Sciatic nerve (tissue), 2 donors: ENCODE results near the gene RAC3. TPM values are rescaled to one million over a fixed set of nuclear protein-coding genes. Genes with fewer than 3 reads are reported as not detected.

Experiments
- ATAC-seq: fragments of 200-7000 bp; cut with Tn5 transposase; one replicate; pipeline ENCODE4 v1.9.1; 2020; ENCODE audit warnings: mild to moderate bottlenecking, moderate library complexity
- DNase-seq: peaks from one replicate; pipeline ENCODE4 v3.0.0-alpha.2; 2020; ENCODE audit warnings: low spot score
- intact Hi-C: fragments of 100-400 bp; cut with DNase I; formaldehyde crosslinking; loops from one replicate; pipeline ENCODE4 v1.14.2; 2022
- total RNA-seq: library from RNA; stranded (reverse); fragmentation: NEBNext Ultra II Directional; extraction: Animal tissue kit (Norgen Biotek cat#: 25700); gene quantifications from one replicate; pipeline ENCODE4 v1.2.1, GENCODE V29; 2021
- donor health status: DM: no; HTN: no; CAD: no.
- donor health status: DM: no; HTN: no; CAD: no.

RAC3 gene
- total RNA-seq, 1 donor from 2014 or later: 4.0 TPM

DNA sequence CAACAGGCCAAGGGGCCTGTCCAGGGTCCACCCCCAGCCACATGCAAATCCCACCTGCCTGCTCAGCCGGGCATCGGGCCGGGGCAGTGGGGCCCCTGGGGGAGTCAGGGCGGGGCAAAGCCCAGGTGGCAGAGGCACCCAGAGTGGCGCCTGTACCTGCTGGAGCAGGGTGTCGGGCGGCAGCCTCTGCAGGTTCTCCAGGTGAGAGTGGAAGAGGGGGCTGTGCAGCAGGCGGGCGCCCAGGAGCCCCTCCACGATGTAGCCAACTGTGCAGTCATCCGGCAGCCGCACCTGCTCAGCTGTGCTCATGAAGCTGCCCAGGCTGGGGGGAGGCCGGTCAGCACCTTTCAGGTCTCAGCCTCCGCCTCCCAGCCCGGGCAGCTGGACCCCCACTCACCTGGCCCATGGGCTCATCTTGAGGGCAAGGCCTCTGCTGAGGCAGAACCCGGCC, 18.1 kb downstream of the RAC3 start:
- intact Hi-C loops: loop anchor here (10.0 kb wide), 1 partner anchor 265 kb away; the partner anchor contains the start of gene CD7
- DNase-seq: no peak
- no peak for ATAC-seq

DNA sequence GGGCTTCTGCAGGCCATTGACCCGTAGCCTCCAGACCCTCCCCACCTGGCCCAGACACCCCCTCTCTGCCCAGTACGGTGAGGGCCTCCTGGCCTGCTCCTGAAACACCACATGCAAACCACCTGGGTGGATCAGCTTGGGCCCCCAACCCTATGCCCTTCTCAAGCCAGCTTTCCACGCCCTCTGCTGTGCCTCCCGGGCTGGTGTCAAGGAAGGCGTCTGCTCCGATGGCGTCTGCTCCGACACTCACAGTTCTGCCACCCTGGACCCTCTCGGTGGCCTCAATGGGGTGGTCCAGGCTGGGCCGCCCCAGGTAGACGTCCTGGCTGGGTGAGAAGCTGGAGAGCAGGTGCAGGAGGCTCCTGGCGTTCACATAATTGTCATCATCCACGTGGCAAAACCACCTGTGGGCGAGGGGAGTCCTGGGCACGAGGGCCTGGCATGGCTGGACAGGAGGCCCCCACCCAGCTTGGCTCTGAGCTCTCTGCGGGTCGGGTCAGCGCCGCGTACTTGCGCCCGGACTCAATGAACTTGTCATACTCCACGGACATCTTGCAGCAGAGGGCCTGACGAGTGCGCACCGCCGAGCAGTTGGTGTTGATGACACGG, 18.8 kb downstream of the RAC3 start:
- no peak for ATAC-seq
- DNase-seq: no peak
- intact Hi-C loops: no loop called here

- intact Hi-C loops: no loop called here
- no peak for DNase-seq
These were observed 19.5 kb downstream of the RAC3 start for GRCh38 chr17:82050761-82051641.

GRCh38 chr17:82051776-82052637, 20.5 kb downstream of the RAC3 start, which contains the start of the genes GPS1 and RFNG:
TSS of gene GPS1 (plus strand) at chr17:82051898. CDS start at chr17:82051932, 34 bp downstream.
TSS of gene RFNG (minus strand) at chr17:82051811. CDS start at chr17:82051766, 45 bp downstream.
- peak; percentile 88 for DNase-seq
- peak; percentile 69 for ATAC-seq
- intact Hi-C loops: no loop called here

More at GRCh38 chr17:82050761-82051641, 19.5 kb downstream of the RAC3 start:
- ATAC-seq: peak; percentile 28

- no peak for DNase-seq
- intact Hi-C loops: no loop called here
- ATAC-seq: no peak
These were observed 21.2 kb downstream of the RAC3 start for GRCh38 chr17:82052638-82053059.

DNA sequence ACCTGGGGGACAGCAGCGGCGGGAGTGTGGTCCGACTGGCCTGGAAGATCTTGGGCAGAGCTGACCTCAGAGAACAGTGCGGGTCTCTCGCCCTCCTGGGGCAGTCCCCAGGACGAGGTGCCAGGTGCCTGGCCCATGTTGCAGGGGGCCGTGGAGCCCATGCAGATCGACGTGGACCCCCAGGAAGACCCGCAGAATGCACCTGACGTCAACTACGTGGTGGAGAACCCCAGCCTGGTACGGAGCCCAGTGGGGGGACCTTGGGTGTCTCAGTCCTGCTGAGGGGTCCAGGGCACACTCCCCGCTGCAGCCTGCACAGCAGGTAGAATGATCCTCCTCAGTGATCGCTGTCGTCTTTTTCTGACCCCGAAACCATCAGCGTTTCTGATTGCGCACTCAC, 21.7 kb downstream of the RAC3 start:
- DNase-seq (no peak), ATAC-seq (no peak)
- intact Hi-C loops: no loop called here

DNA sequence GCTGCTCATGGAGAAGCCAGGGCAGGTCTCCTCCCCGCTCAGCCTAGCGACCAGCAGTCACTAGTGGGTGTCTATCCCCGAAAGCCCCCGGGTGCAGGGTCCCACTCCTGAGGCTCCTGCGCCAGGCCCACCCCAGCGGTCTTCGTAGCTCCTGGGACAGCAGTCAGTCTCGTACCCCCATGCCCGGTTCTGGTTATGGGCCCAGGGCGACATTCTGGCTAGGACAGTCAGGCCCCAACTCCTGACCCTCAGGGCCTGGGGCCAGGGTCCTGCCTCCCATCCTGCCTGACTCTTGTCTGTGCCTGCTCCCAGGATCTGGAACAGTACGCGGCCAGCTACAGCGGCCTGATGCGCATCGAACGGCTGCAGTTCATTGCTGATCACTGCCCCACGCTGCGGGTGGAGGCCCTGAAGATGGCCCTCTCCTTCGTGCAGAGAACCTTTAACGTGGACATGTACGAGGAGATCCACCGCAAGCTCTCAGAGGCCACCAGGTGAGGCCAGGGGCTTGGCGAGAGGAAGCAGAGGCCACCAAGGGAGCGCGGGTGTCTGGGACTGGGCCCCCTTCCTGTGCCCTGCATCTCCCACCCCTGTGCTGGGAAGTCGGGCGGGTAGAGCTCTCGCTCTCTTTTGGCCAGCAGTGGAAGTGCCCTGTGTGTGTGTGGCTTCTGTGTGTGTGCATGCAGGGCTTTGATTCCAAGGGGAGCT, 22.2 kb downstream of the RAC3 start:
- no peak for ATAC-seq
- DNase-seq: no peak
- intact Hi-C loops: no loop called here

- DNase-seq: no peak
- intact Hi-C loops: no loop called here
- ATAC-seq: no peak
These were observed 23.0 kb downstream of the RAC3 start for GRCh38 chr17:82054351-82055022.

- intact Hi-C loops: no loop called here
- DNase-seq (no peak), ATAC-seq (no peak)
These were observed 23.8 kb downstream of the RAC3 start for GRCh38 chr17:82055023-82055964.

DNA sequence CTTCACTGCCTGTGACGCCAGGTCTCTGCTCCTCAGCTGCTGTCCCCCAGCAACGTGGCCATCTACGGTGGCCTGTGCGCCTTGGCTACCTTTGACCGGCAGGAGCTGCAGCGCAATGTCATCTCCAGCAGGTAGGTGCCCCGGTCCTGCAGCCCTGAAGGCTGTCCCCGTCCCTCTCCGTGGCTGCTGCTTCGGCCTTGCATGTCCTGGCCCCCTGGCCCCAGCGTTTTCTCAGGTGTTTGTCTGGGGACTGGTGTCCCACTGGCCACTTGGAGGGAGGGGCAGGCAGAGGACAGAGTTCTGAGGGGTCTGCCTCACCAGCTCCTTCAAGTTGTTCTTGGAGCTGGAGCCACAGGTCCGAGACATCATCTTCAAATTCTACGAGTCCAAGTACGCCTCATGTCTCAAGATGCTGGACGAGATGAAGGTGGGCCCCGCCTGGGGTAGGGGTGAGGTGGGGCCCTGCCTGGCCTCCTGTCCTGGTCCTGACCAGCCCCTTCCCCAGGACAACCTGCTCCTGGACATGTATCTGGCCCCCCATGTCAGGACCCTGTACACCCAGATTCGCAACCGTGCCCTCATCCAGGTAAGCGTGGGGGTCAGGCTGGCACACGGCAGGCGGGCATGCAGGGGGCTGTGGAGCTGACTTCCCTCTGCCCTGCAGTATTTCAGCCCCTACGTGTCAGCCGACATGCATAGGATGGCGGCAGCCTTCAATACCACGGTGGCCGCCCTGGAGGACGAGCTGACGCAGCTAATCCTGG, 24.7 kb downstream of the RAC3 start:
- intact Hi-C loops: no loop called here
- ATAC-seq (no peak), DNase-seq (no peak)

DNA sequence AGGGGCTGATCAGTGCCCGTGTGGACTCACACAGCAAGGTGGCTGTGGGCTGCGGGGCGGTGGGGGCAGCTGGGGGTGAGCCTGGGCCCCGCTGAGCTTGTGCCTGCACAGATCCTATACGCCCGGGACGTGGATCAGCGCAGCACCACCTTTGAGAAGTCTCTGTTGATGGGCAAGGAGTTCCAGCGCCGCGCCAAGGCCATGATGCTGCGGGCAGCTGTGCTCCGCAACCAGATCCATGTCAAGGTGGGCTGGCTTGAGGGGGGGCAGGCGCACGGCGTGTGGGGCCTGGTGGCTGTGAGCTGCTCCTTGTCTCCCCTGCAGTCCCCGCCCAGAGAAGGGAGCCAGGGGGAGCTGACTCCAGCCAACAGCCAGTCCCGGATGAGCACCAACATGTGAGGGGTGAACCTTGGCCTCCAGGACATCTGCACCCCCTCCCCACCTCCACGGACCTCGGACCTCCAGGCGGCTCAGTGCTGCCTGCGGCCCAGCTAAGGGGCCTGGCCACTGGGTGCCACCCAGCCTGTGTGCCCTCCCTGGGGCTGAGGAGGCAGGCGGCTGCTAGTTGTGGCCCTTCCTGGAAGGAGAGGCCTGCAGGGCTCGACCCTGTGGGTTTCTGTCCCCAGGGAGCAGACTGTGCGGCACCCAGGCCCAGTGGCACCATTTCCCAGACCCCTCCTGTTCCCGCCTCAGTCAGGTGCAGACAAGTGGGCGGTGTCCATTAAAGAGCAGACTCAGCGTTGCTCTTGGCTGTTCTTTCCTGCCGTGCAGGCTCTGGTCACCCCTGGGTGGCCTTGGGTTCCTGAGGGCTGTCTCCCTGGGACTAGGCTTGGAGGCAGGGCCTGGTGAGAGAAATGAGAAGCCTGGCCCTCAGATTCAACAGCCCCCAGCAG, 25.5 kb downstream of the RAC3 start:
- intact Hi-C loops: no loop called here
- no peak for ATAC-seq
- DNase-seq: no peak

- intact Hi-C loops: no loop called here
- DNase-seq (no peak), ATAC-seq (no peak)
These were observed 26.9 kb downstream of the RAC3 start for GRCh38 chr17:82058230-82058854.

GRCh38 chr17:82058855-82059249, 27.4 kb downstream of the RAC3 start:
- DNase-seq: no peak
- ATAC-seq: no peak
- intact Hi-C loops: no loop called here

GRCh38 chr17:82059272-82060000, 28.0 kb downstream of the RAC3 start:
- ATAC-seq: no peak
- intact Hi-C loops: no loop called here

More at GRCh38 chr17:82059272-82060000, 28.0 kb downstream of the RAC3 start:
- DNase-seq: no peak
